NT2/D1 (cell line): ENCODE data around the gene HPRT1.

ENCODE experiments used
- DNase-seq: peaks from one replicate; pipeline ENCODE4 v3.0.0-alpha.2; 2011; ENCODE audit warnings: low read depth, low spot score
- H3K27me3 ChIP-seq: 2 replicates; pipeline ENCODE4 v1.6.0; 2011; ENCODE audit warnings: mild to moderate bottlenecking; ENCODE audit not compliant: insufficient read length, insufficient read depth
- H3K36me3 ChIP-seq: 2 replicates; pipeline ENCODE4 v1.6.1; 2011; ENCODE audit warnings: mild to moderate bottlenecking, low read length, mixed read lengths; ENCODE audit not compliant: insufficient read depth, insufficient read length
- H3K4me1 ChIP-seq: 2 replicates; pipeline ENCODE4 v1.5.1; 2011; ENCODE audit not compliant: insufficient read depth, insufficient read length
- H3K4me3 ChIP-seq: 2 replicates; pipeline ENCODE4 v1.5.1; 2011; ENCODE audit warnings: low read depth; ENCODE audit not compliant: insufficient read length
- H3K9ac ChIP-seq: 2 replicates; pipeline ENCODE4 v1.6.0; 2011; ENCODE audit warnings: low read depth; ENCODE audit not compliant: insufficient read length
- H3K9me3 ChIP-seq: 2 replicates; pipeline ENCODE4 v1.5.1; 2011; ENCODE audit warnings: mild to moderate bottlenecking, low read length; ENCODE audit not compliant: insufficient read depth
- SUZ12 ChIP-seq: IDR thresholded peaks from 2 replicates; pipeline ENCODE4 v1.6.1; 2011; ENCODE audit not compliant: insufficient read length, insufficient read depth; ENCODE audit errors: extremely low read depth
- YY1 ChIP-seq: IDR thresholded peaks from 2 replicates; pipeline ENCODE4 v1.6.1; 2011; ENCODE audit not compliant: insufficient read length, insufficient read depth
- ZNF274 ChIP-seq: IDR thresholded peaks from 2 replicates; pipeline ENCODE4 v1.6.1; 2011; ENCODE audit warnings: mild to moderate bottlenecking, low read depth, low read length

HPRT1 gene

GRCh38 chrX:134460005-134460861 is at the start of gene HPRT1:
Gene HPRT1 (plus strand): TSS chrX:134460165. CDS start chrX:134460312, 147 bp downstream.
- peak; percentile 9 for DNase-seq
- Histone ChIP-seq H3K4me1 (no peaks in the 10 kb centered on the region), H3K4me3 (peak within 1 kb of the TSS; percentile 43), H3K27me3 (no peaks in the 10 kb centered on the region), H3K9ac (peak within 1 kb of the TSS; percentile 56), H3K9me3 (no peaks in the 10 kb centered on the region), H3K36me3 (no peaks in the 10 kb centered on the region)
- TF ChIP-seq SUZ12 (no peak), YY1 (no peak), ZNF274 (no peak)

GRCh38 chrX:134416087-134416486 is 43.9 kb upstream of the HPRT1 start:
- Histone ChIP-seq H3K36me3 (peaks cover 13% of the 10 kb centered on the region), H3K27me3 (no peaks in the 10 kb centered on the region), H3K9me3 (no peaks in the 10 kb centered on the region), H3K9ac (no peak overlapping the region), H3K4me1 (no peaks in the 10 kb centered on the region), H3K4me3 (no peak overlapping the region)
- TF ChIP-seq YY1 (no peak), ZNF274 (no peak), SUZ12 (no peak)
- DNase-seq: no peak

- no peaks in the 10 kb centered on the region for H3K27me3 ChIP-seq
- TF ChIP-seq ZNF274 (no peak), YY1 (no peak), SUZ12 (no peak)
- no peak overlapping the region for H3K9ac ChIP-seq
- H3K9me3 ChIP-seq: no peaks in the 10 kb centered on the region
- H3K4me1 ChIP-seq: no peaks in the 10 kb centered on the region
- no peak for DNase-seq
- peaks cover 10% of the 10 kb centered on the region for H3K36me3 ChIP-seq
- H3K4me3 ChIP-seq: no peak overlapping the region
These were observed 41.5 kb upstream of the HPRT1 start for GRCh38 chrX:134418317-134419113.

- no peaks in the 10 kb centered on the region for H3K9me3 ChIP-seq
- TF ChIP-seq ZNF274 (no peak), SUZ12 (no peak), YY1 (no peak)
- peaks cover 10% of the 10 kb centered on the region for H3K36me3 ChIP-seq
- no peak overlapping the region for H3K4me3 ChIP-seq
- no peaks in the 10 kb centered on the region for H3K27me3 ChIP-seq
- H3K9ac ChIP-seq: no peak overlapping the region
- DNase-seq: no peak
- no peaks in the 10 kb centered on the region for H3K4me1 ChIP-seq
These were observed 40.2 kb upstream of the HPRT1 start for GRCh38 chrX:134419784-134420183.

- TF ChIP-seq SUZ12: no peak
- TF ChIP-seq YY1: no peak
- TF ChIP-seq ZNF274: no peak
- H3K9me3 ChIP-seq: no peaks in the 10 kb centered on the region
- no peak overlapping the region for H3K4me3 ChIP-seq
- H3K4me1 ChIP-seq: no peaks in the 10 kb centered on the region
- peaks cover 8% of the 10 kb centered on the region for H3K36me3 ChIP-seq
- H3K27me3 ChIP-seq: no peaks in the 10 kb centered on the region
- H3K9ac ChIP-seq: no peak overlapping the region
- no peak for DNase-seq
These were observed 36.4 kb upstream of the HPRT1 start for GRCh38 chrX:134423606-134424005.

GRCh38 chrX:134426281-134426680 is 33.7 kb upstream of the HPRT1 start:
- H3K27me3 ChIP-seq: no peaks in the 10 kb centered on the region
- no peak for TF ChIP-seq YY1
- no peak for TF ChIP-seq SUZ12
- TF ChIP-seq ZNF274: no peak
- no peaks in the 10 kb centered on the region for H3K9me3 ChIP-seq
- no peak for DNase-seq
- peaks cover 8% of the 10 kb centered on the region for H3K36me3 ChIP-seq
- H3K4me3 ChIP-seq: no peak overlapping the region
- no peak overlapping the region for H3K9ac ChIP-seq
- no peaks in the 10 kb centered on the region for H3K4me1 ChIP-seq

- H3K27me3 ChIP-seq: no peaks in the 10 kb centered on the region
- no peaks in the 10 kb centered on the region for H3K9me3 ChIP-seq
- H3K4me1 ChIP-seq: no peaks in the 10 kb centered on the region
- no peak for DNase-seq
- no peak overlapping the region for H3K4me3 ChIP-seq
- no peak overlapping the region for H3K9ac ChIP-seq
- peaks cover 6% of the 10 kb centered on the region for H3K36me3 ChIP-seq
- TF ChIP-seq SUZ12 (no peak), ZNF274 (no peak), YY1 (no peak)
These were observed 28.1 kb upstream of the HPRT1 start for GRCh38 chrX:134431894-134432293.
